ENCODE results near the gene ZSCAN21.

Gene ZSCAN21

GRCh38 chr7:100019908-100020307 lies 29.7 kb upstream of the ZSCAN21 start:
- TF ChIP-seq TEAD4 (IDR thresholded peaks at IDR 0.05) (no peak), TAF1 (IDR thresholded peaks at IDR 0.05; ENCODE audit: low read depth) (no peak), YY1 (IDR thresholded peaks at IDR 0.05; ENCODE audit: low read depth) (no peak), RAD21 (IDR thresholded peaks at IDR 0.05; ENCODE audit: low read depth) (no peak), ZBTB7A (IDR thresholded peaks at IDR 0.05; ENCODE audit: low read depth) (no peak), EGR1 (IDR thresholded peaks at IDR 0.05) (no peak), CREB1 (IDR thresholded peaks at IDR 0.05; ENCODE audit: low read depth) (no peak), TCF12 (IDR thresholded peaks at IDR 0.05; ENCODE audit: low read depth) (no peak), NFIC (IDR thresholded peaks at IDR 0.05) (no peak), MAX (IDR thresholded peaks at IDR 0.05) (no peak), EP300 (IDR thresholded peaks at IDR 0.05; ENCODE audit: borderline replicate concordance) (no peak), FOXM1 (IDR thresholded peaks at IDR 0.05; ENCODE audit: borderline replicate concordance, low read depth) (no peak), CEBPB (IDR thresholded peaks at IDR 0.05) (no peak)
- TF ChIP-seq, protein P1, sequence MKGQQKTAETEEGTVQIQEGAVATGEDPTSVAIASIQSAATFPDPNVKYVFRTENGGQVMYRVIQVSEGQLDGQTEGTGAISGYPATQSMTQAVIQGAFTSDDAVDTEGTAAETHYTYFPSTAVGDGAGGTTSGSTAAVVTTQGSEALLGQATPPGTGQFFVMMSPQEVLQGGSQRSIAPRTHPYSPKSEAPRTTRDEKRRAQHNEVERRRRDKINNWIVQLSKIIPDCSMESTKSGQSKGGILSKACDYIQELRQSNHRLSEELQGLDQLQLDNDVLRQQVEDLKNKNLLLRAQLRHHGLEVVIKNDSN (IDR thresholded peaks at IDR 0.05) = no peak
- TF ChIP-seq, protein P2, sequence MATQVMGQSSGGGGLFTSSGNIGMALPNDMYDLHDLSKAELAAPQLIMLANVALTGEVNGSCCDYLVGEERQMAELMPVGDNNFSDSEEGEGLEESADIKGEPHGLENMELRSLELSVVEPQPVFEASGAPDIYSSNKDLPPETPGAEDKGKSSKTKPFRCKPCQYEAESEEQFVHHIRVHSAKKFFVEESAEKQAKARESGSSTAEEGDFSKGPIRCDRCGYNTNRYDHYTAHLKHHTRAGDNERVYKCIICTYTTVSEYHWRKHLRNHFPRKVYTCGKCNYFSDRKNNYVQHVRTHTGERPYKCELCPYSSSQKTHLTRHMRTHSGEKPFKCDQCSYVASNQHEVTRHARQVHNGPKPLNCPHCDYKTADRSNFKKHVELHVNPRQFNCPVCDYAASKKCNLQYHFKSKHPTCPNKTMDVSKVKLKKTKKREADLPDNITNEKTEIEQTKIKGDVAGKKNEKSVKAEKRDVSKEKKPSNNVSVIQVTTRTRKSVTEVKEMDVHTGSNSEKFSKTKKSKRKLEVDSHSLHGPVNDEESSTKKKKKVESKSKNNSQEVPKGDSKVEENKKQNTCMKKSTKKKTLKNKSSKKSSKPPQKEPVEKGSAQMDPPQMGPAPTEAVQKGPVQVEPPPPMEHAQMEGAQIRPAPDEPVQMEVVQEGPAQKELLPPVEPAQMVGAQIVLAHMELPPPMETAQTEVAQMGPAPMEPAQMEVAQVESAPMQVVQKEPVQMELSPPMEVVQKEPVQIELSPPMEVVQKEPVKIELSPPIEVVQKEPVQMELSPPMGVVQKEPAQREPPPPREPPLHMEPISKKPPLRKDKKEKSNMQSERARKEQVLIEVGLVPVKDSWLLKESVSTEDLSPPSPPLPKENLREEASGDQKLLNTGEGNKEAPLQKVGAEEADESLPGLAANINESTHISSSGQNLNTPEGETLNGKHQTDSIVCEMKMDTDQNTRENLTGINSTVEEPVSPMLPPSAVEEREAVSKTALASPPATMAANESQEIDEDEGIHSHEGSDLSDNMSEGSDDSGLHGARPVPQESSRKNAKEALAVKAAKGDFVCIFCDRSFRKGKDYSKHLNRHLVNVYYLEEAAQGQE (IDR thresholded peaks at IDR 0.05; ENCODE audit: low read depth) = no peak

DNA sequence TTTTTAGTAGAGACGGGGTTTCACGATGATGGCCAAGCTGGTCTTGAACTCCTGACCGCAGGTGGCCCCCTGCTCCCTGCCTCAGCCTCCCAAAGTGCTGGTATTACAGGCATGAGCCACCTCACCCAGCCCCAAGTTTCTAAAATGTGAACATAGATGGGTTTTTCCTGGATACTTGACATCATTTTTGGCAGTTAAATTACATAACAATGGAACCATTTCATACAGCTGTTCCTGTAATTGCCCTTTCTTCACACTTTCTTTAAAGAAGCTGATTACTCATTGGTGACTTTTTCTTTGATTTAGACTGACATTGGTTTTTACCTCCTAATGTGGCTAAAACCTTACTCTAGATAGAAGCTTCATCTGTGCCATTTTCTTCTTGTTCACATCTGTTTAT lies 28.3 kb upstream of the ZSCAN21 start:
- TF ChIP-seq EGR1 (IDR thresholded peaks at IDR 0.05) (no peak), YY1 (IDR thresholded peaks at IDR 0.05; ENCODE audit: low read depth) (no peak), RAD21 (IDR thresholded peaks at IDR 0.05; ENCODE audit: low read depth) (no peak), CEBPB (IDR thresholded peaks at IDR 0.05) (no peak), TAF1 (IDR thresholded peaks at IDR 0.05; ENCODE audit: low read depth) (no peak), CREB1 (IDR thresholded peaks at IDR 0.05; ENCODE audit: low read depth) (no peak), TCF12 (IDR thresholded peaks at IDR 0.05; ENCODE audit: low read depth) (no peak), NFIC (IDR thresholded peaks at IDR 0.05) (no peak), EP300 (IDR thresholded peaks at IDR 0.05; ENCODE audit: borderline replicate concordance) (no peak), FOXM1 (IDR thresholded peaks at IDR 0.05; ENCODE audit: borderline replicate concordance, low read depth) (no peak), MAX (IDR thresholded peaks at IDR 0.05) (no peak), ZBTB7A (IDR thresholded peaks at IDR 0.05; ENCODE audit: low read depth) (no peak), TEAD4 (IDR thresholded peaks at IDR 0.05) (no peak)
- TF ChIP-seq, protein P1 (IDR thresholded peaks at IDR 0.05) = no peak
- TF ChIP-seq, protein P2 (IDR thresholded peaks at IDR 0.05; ENCODE audit: low read depth) = no peak

DNA sequence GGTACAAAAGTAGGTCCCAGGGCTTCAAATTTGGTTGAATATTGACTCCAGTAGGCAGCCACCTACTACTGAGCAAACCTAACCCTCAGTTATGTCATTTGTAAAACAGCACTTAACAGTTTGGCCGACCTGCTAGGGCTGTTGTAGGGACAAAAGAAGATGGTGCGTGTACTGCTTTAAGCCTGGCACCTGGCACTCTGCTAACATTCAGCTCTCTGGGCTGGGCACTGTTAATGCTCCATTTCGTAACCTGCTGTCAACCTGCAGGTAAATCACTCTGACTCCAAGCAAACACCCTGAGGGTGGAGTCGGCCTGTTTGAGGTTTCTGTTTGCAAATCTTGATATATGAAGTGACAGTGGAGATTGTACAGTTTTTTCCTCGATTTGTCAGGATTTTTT lies 27.0 kb upstream of the ZSCAN21 start:
- TF ChIP-seq CEBPB (IDR thresholded peaks at IDR 0.05) = no peak
- TF ChIP-seq NFIC (IDR thresholded peaks at IDR 0.05) = no peak

- TF ChIP-seq YY1 (IDR thresholded peaks at IDR 0.05; ENCODE audit: low read depth) (no peak), ZBTB7A (IDR thresholded peaks at IDR 0.05; ENCODE audit: low read depth) (no peak), RAD21 (IDR thresholded peaks at IDR 0.05; ENCODE audit: low read depth) (no peak), MAX (IDR thresholded peaks at IDR 0.05) (no peak), TEAD4 (IDR thresholded peaks at IDR 0.05) (no peak), CEBPB (IDR thresholded peaks at IDR 0.05) (no peak), NFIC (IDR thresholded peaks at IDR 0.05) (no peak), CREB1 (IDR thresholded peaks at IDR 0.05; ENCODE audit: low read depth) (no peak), TCF12 (IDR thresholded peaks at IDR 0.05; ENCODE audit: low read depth) (no peak), EP300 (IDR thresholded peaks at IDR 0.05; ENCODE audit: borderline replicate concordance) (no peak), TAF1 (IDR thresholded peaks at IDR 0.05; ENCODE audit: low read depth) (no peak), FOXM1 (IDR thresholded peaks at IDR 0.05; ENCODE audit: borderline replicate concordance, low read depth) (no peak)
- TF ChIP-seq, protein P2 (IDR thresholded peaks at IDR 0.05; ENCODE audit: low read depth) = no peak
- TF ChIP-seq, protein P1 (IDR thresholded peaks at IDR 0.05) = no peak
Measured at GRCh38 chr7:100023526-100023925, 26.0 kb upstream of the ZSCAN21 start.

Data from Ishikawa (cell line).